GM19438 (cell line): ENCODE measurements around the gene MPL.

ENCODE experiments used
- ATAC-seq: cut with Tn5 transposase; IDR thresholded peaks from one replicate; pipeline ENCODE4 v1.9.1; 2021; ENCODE audit warnings: low read depth; ENCODE audit not compliant: unreplicated experiment

Gene MPL

DNA sequence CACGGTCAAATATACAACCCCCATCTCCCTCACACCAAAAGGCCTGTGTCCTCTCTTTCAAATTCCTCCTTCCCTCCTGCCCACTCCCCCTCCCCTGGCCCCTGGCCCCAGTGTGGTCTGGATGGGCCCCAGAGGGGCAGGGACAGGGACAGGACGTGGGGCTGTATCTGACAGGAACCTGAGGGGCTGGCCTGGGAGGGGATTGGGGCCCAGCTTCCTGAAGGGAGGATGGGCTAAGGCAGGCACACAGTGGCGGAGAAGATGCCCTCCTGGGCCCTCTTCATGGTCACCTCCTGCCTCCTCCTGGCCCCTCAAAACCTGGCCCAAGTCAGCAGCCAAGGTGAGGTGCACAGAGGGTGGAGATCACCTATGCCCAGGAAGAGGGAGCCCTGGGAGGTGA lies at the start of gene MPL:
Gene MPL (plus strand): TSS at position 231 of the 400 bp plus-strand sequence. CDS start 31 bp downstream, at position 262.
- ATAC-seq: no peak

DNA sequence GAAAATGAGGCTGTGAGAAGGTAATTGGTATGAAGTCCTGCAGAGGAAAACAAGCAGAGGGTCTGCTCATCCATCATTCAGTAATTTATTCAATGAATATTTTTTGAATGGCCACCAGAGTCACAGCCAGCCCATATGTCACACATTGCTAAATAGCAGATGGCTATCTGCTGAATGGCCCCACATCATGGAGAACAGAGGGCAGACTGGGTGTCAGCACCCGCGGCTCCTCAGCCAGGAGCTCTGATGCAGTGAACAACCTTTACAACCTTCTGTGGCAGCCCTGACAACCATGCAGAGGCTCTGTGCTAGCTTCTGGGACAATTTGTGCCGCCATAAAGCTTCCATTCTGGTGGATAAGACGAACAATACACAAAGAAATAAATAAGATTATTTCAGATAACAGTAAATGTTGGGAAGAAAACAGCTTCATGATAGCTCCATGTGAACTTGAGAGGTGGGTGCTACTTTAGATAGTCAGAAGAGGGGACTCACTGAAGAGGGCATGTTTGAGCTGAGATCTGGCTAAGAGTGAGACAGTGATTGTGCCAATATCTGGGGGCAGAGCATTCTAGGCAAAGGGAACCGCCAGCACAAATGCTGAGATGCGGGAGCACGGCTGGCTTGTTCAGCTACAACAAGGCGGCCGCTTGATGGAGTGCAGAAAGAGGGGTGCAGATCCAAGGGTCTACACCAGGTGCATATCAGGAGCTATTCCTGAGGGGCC lies 49.4 kb upstream of the MPL start:
- ATAC-seq: no peak

DNA sequence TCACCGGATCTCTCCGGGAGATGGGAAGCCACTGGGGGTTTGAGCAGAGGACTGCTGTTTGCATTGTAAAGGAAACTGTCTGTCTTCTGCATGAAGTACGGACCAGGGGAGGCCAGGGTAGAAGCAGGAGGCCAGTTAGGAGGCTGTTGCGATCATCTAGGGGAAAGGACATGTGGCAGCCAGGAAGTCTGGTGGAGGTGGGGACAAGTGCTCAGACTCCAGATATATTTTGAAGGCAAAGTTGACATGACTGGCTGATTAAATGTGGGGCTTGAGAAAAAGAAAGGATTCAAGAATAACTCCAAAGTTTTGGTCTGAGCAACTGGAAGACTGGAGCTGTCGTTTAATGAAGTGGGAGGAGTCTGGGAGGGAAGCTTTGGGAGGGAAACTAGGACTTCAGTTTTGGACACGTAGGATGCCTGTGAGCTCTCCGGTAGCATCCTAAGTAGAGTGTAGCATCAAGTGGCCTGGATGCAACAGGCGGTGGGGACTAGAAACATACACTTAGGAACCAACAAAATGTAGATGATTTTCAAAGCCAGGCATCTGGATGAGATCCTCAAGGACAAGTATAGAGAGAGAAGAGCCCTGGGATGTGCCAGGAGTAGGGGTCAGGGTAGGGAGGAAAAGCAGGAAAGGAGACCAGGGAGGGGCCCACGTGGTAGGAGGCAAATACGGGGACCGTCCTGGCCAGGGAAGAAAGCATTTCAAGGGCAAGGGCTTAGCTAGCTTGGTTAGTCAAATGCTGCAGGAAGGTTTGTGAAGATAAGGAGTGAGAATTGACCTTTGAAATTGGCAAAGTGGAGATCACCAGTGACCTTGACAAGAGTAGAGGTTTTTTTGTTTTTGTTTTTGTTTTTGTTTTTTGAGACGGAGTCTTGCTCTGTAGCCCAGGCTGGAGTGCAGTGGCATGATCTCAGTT lies 48.6 kb upstream of the MPL start:
- no peak for ATAC-seq

DNA sequence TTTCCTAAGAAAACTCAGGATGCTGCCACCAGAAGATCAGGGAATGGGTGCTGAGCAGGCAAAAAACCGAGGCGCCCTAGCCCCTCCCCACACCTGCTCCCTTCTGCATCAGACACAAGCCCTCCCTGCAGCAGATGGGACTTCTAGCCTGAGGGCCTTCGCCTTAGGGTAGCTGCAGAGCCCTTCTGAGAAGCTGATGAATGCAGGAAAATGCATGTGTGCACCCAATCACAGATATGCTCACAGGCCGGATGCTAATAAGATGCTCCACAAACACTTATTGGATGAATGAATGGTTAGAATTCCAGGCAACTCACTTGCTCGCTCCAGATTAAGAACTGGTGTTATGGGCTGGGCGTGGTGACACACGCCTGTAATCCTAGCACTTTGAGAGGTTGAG lies 45.4 kb upstream of the MPL start:
- ATAC-seq: no peak

DNA sequence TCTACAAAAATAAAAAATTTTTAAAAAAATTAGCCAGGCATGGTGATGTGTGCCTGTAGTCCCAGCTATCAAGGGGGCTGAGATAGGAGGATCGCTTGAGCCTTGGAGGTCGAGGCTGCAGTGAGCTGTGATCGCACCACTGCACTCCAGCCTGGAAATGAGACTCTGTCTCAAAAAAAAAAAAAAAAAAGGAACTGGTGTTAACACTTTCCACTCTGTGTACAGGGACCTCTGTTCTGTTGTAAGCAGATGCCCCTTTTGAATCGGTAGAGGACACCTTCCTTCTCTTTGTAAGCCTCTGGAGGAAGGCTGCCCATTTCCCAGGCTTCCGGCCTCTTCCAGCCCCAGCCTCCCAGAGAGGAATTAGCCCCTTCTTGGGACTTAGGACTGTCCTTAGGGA lies 44.9 kb upstream of the MPL start:
- no peak for ATAC-seq

DNA sequence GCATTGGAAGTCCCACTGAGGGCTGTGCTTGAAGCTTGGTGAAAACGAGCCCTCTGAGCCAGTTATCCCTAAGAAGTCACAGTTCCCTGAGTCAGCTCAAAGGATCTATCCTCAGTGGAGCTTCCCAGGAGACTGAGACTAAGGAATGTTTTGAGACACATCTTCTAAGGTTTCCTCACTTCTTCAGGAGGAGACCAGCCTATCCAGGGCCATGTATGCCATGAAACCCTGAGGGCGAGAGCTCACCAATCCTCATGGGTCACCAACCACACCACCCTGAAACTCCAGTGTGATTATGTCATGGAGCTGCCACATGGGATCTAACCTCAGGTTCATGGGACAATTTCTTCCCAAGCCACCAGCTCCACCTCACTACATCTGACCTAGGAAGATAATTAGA lies 44.4 kb upstream of the MPL start:
- no peak for ATAC-seq

DNA sequence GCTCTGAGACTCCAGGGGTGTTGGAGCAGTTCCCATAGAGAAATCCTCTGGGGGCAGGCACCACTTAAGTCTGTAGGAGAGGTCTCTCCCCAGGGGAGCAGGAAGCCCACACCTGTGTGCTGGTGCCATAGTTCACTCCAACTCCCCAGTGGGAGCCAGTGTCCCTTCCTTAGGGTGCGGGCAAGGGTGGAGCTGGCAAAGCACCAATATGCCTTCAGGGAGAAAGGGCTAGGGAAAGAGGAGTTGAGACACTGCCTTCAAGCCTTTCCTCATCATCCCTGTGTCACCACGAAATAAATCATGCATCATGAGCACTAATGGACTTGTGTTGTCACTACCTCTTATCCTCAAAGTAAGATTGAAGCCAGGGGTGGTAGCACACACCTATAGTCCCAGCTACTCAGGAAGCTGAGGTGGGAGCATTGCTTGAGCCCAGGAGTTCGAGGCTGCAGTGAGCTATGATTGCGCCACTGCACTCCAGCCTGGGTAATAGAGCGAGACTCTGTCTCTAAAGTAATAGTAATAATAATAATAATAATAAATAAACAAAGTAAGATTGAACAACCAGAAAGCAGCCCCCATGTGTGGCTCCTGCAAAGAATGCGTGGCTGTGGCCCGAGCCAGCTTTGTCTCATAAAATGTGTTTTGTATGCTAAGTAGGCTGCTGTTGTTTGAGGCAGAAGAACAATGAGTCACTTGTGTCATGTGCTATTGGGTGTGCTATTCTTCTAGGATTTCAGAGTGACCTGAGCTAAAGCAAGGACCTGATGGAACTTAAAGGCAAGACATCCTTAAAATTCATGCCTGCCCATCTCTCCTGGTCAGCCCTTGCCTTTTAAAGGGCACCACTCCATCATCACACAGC lies 43.5 kb upstream of the MPL start:
- ATAC-seq: no peak

DNA sequence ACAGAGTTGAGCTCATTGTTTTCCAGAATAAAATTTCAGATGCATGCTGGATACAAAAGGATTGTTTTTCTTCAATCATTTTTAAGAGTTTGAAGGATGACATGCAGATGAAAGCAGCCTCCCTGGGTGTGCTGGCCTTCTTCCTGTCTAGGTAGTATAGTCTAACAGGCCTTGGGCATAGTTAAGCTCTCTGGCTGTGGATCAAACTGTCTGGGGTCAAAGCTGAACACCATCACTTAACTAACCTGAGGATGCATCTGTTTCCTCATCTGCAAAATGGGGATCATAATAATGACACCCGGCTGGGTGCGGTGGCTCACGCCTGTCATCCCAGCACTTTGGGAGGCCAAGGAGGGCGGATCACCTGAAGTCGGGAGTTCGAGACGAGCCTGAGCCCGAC lies 42.9 kb upstream of the MPL start:
- no peak for ATAC-seq

DNA sequence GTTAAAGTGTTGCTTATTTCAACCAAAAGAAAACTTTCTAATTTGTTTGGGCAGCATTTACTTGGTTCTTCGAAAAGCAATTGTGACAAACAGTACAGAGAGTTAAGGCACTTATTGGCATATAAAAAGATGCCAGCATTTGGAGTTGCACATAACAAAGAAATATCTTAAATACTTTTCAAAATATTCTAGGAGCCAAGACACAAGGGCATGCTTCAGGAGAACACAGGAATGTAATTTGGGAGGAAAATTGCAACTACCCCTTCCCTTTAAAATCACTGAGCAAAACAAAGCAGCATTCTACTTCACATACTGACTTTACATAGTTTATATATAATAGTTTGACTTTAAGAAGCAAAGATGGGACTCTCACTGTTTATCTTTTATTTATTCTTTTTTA lies 41.4 kb upstream of the MPL start:
- ATAC-seq: no peak

DNA sequence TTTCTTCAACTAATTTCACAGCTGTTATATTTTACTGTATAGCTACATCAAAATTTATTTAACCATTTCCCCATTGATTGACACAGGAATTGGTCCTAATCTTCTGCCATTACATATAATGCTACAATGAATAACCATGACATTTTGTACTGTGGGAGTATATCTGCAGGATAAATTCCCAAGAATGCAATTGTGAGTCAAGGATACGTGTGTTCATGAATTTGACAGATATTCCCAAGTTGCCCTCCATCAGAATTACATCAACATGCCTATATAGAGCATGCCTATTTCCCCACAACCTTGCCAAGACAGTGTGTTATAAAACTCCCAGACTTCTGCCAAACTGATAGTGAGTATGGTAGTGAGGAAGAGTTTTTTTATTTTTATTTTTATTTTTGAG lies 39.6 kb upstream of the MPL start:
- ATAC-seq: no peak

DNA sequence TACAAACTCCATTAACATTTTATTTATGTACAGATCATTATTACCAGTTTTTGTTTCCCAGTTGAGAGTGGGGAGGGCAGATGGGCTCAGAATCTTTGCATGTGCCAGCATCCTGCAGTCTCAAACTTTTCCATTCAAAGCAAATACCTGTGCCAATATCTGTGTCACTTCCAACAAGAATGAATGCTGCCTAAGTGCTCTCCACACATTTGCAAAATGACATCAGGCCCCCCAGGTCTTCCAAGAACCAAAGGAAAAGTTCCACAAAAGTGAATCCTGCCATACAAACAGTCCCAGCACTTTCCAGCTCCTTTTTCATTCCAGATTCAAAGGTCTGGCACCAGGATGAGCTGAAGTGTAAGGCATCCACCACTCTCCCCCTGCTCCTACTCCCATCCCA lies 38.5 kb upstream of the MPL start:
- no peak for ATAC-seq

DNA sequence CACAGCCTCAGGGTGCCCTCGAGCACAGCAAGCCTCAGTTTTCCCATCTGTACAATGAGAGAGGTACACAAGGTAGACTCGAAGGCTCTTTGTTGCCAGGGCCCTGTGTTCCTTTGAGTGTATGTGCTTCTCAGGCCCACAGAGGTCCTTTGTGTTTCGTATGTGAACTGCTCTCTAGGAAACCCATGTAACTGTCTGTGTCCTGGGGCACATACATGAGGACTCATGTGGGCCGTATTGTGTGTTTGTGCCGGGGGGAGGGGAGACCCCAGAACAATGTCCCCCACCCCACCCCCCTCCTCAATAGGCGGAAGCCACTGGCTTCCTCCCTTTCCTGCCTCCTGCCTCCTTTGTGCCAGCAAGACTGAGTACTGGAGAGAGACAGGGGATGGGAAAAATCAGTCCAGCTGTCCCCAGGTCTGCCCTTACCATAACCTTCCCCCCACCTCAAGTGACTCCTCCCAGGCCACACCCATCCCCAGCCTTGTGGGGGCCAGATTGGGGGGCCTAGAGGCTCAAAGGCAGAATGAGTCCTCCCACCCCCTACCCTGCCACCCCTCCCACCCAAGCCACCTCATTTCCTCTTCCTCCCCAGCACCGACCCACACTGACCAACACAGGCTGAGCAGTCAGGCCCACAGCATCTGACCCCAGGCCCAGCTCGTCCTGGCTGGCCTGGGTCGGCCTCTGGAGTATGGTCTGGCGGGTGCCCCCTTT lies 37.1 kb upstream of the MPL start, which contains the start of gene TIE1:
Gene TIE1 (plus strand): TSS at position 605 of the 717 bp plus-strand sequence. CDS start 90 bp downstream, at position 695.
- no peak for ATAC-seq

DNA sequence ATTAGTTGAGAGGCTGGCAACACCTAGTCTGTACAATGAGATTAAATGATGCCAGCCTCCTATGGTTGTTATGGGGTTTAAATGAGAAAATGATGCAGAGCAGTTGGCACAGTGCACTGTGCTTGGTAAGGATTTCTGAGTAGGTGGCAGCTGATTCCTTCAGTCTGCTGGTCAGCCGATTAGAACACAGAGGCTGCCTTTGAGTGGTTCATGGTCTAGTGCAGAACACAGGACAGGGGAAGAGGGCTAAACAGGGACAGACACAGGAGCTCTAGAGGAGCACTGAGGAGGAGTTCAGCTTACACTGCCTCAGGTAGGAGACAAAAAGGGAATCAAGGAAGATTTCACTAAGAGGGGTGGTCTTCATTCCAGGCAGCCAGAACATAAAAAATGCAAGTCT lies 35.4 kb upstream of the MPL start:
- ATAC-seq: no peak

DNA sequence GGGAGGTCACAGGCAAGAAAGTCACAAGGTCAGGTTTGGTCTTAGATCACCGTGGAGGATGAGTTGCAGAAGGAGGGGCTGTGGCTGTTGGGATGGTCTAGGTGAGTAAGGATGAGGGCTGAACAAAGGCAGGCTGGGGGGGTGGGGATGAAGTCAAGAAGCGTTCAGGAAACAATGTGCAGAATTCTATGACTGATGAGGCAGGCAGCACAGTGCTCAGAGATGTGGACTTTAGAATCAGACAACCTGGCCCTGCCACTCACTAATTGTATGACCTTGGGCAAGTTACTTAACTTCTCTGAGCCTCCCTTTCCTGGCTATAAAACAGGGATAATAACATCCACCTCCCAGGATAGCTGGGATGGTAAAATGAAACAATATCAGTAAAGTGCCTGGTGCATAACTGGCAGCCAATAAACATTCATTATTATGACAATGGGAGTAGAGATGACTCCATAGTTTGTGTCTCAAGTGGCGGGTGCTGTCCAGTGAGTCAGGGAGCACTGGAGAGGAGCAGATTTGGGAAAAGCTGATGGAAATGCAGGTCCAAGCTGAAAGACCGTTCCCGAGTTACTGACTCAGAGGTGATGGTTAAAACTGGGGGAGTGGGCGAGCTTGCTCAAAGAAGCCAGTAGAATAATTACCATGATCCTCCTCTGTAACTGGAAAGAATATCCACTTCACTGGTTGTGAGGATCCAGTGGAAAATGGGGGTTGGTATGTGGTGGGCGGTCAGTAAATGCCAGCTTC lies 34.7 kb upstream of the MPL start:
- no peak for ATAC-seq

DNA sequence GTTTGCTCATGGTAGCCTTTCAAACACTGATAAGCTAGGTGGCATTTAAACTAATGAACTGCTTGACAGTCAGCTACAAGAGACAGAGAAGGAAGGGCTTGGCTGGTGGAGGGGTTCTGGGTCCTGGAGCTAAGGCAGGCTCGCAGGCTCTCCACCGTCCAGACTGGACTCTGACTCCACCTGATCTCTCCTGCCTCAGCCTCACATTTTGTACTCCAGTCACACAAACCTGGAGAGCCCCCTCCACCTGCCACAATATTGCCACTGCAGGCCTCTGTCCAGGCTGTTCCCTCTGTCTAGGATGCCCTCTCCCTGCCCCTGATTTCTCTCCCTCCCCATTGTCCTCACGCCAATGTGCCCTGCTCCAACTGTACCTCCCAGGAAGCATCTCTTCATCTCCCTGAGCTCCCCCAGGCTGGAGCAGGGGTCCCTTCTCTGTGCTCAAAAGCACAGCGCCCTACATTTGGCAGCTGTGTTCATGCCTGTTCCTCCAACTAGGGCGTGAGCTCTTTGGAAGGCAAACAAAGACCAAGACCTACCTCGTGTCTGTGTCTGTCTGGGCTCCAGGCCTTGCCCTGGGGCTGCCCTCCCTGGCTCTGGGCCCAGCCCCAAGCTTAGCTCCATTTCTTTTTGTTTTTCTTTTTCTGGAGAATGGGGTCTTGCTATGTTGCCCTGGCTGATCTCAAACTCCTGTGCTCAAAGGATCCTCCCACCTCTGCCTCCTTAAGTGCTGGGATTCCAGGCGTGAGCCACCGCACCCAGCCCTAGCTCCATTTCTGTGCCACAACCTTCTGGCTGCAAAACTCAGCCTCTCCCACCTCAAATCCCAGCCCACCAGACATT lies 33.9 kb upstream of the MPL start:
- no peak for ATAC-seq

DNA sequence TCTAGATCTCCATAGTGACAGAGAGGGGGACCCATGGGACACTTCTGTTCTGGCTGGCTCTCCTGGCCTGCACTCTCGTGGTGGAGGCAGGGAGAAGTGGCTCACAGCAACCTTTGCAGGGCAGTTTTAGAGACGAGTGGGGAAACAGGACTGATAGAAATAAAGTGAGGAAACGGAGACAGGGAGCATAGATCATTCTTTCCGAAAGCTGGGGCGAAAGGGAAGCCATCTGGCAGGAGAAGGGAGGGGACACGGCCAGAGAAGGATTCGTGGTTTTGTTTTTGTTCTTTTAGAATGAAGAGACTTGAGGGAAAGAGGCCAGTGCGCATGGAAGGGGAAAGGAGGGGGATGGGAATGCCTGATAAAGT lies 33.3 kb upstream of the MPL start:
- ATAC-seq: no peak

DNA sequence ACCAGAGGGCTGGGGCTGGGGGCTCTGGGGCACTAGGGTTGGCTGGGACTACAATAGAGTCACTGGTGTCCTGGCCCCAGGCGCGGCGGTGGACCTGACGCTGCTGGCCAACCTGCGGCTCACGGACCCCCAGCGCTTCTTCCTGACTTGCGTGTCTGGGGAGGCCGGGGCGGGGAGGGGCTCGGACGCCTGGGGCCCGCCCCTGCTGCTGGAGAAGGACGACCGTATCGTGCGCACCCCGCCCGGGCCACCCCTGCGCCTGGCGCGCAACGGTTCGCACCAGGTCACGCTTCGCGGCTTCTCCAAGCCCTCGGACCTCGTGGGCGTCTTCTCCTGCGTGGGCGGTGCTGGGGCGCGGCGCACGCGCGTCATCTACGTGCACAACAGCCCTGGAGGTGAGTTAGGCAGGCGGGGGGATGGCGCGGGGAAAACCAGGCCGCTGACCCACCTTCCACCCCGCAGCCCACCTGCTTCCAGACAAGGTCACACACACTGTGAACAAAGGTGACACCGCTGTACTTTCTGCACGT lies 32.8 kb upstream of the MPL start:
- no peak for ATAC-seq

DNA sequence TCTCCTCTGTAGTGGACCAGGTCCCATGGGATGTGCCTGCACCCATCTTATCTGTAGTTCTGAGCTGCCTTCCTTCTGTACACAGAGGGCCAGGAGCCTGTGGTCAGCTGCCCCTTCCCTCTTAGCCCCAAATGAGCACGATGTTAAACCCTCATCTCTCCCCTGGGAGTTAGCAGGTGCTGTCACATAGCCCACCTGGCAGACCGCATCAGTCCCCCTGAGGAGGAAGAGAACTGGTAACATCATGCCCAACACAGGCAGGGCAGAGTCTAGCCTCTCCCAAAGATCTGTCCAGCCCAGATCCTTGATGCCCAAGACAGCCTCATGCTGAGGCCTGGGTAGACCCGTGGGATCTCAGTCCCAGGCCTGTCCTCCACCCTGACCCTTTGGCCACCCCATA lies 32.2 kb upstream of the MPL start:
- no peak for ATAC-seq
